Measurements from ENCODE around the gene HMG20B. TPM values are rescaled to one million over a fixed set of nuclear protein-coding genes. Genes with fewer than 3 reads are reported as not detected.

HMG20B gene
- total and polyA plus RNA-seq, 4 donors, result 66.3 to 175 (median 67.8) TPM

DNA sequence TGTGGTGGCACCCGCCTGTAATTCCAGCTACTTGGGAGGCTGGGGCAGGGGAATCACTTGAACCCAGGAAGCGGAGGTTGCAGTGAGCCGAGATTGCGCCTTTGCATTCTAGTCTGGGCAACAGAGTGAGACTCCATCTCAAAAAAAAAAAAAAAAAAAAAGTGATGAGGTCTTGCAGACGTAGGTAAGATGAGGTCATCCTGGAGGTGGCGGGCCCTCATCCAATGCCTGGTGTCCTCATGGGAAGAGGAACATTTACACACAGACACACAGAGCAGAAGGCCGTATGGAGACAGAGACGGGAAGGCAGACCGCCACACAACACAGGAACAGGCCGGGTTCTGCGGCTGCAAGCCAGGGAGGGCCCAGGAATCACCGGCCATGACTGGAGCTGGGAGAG lies 49.5 kb downstream of the HMG20B start:
- 78 to 86% methylated on average over 12 of the region's 12 CpGs for WGBS, 2 donors
- no peaks in the 10 kb centered on the region for H3K27me3 ChIP-seq (ENCODE audit: control insufficient read depth in 1 of 2, insufficient read depth in 2 of 2, low read length in 1 of 2)
- intact Hi-C loops (cut with DNase I), result no loop called here
- no peaks in the 10 kb centered on the region for H3K9me3 ChIP-seq (ENCODE audit: control insufficient read depth, low read length)
- no peak overlapping the region for H3K4me3 ChIP-seq (ENCODE audit: low read length in 2 of 2)
- no peaks in the 10 kb centered on the region for H3K4me1 ChIP-seq (ENCODE audit: control insufficient read depth in 1 of 2, insufficient read depth in 2 of 2, low read length in 2 of 2)
- H3K36me3 ChIP-seq (ENCODE audit: control insufficient read depth in 1 of 2, insufficient read depth in 2 of 2, low read length in 1 of 2), result no peaks in the 10 kb centered on the region
- no peak for ATAC-seq (ENCODE audit: low FRiP score)
- H3K27ac ChIP-seq (ENCODE audit: low read depth in 1 of 2, low read length in 2 of 2), result no peak overlapping the region
- DNase-seq, result no peak

DNA sequence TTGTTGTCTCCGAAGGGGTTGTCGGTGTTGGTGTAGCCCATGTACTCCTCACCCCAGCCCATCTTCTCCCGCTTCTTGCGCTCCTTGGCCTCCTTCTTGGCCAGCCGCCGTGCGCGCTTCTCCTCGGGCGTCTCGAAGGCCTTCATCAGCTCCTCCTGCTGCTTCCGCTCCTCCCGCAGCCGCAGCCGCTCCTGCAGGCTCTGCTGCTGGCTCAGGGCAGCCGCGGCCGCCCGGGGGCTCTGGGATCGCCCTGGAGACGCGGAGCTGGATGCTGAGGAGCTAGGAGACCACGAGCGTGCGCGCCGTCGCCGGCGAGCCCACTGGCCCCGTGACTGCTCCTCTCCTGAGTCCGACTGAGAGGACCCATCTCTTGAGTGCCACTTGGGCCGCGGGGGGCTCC lies 51.0 kb downstream of the HMG20B start:
- Histone ChIP-seq H3K4me1 (ENCODE audit: control insufficient read depth in 1 of 2, insufficient read depth in 2 of 2, low read length in 2 of 2) (no peaks in the 10 kb centered on the region), H3K4me3 (ENCODE audit: low read length in 2 of 2) (no peak overlapping the region), H3K36me3 (ENCODE audit: control insufficient read depth in 1 of 2, insufficient read depth in 2 of 2, low read length in 1 of 2) (no peaks in the 10 kb centered on the region), H3K9me3 (ENCODE audit: control insufficient read depth, low read length) (no peaks in the 10 kb centered on the region), H3K27me3 (ENCODE audit: control insufficient read depth in 1 of 2, insufficient read depth in 2 of 2, low read length in 1 of 2) (no peaks in the 10 kb centered on the region), H3K27ac (ENCODE audit: low read depth in 1 of 2, low read length in 2 of 2) (no peak overlapping the region)
- 91 to 93% methylated on average over 34 of the region's 34 CpGs for WGBS, 2 donors
- ATAC-seq (ENCODE audit: low FRiP score), result no peak
- no peak for DNase-seq
- intact Hi-C loops (cut with DNase I), result no loop called here

DNA sequence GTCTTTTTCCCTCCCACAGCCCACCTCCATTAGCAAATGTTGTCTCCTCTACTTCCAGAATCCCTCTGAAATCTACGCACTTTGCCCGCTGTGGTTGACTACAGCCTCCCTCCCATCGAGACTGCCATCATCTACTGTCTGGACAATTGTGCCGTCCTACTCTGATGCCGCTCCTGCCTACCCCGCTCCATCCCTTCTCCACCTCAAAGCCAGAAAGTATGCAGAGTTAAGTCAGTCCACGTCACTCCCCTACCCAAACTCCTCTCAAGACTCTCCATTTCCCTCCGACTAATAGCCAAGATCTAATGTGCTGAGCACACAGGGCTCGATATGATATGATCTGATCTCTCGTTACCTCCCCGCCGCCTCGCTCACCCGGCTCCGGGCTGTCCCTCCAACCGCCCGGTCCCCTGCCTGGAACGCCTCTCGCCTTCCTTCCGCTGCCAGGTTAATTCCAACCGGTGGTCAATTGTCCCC lies 53.3 kb downstream of the HMG20B start:
- H3K4me3 ChIP-seq (ENCODE audit: low read length in 2 of 2), result peak overlapping the region; percentile 53 to 64
- H3K4me1 ChIP-seq (ENCODE audit: control insufficient read depth in 1 of 2, insufficient read depth in 2 of 2, low read length in 2 of 2), result no peaks in the 10 kb centered on the region
- 2% methylated on average over 21 of the region's 21 CpGs for WGBS, 2 donors
- no peaks in the 10 kb centered on the region for H3K9me3 ChIP-seq (ENCODE audit: control insufficient read depth, low read length)
- intact Hi-C loops (cut with DNase I), result no loop called here
- no peaks in the 10 kb centered on the region for H3K27me3 ChIP-seq (ENCODE audit: control insufficient read depth in 1 of 2, insufficient read depth in 2 of 2, low read length in 1 of 2)
- no peak for DNase-seq
- H3K27ac ChIP-seq (ENCODE audit: low read depth in 1 of 2, low read length in 2 of 2), result peak overlapping the region in 1 of 2 donors; percentile 11
- no peak for ATAC-seq (ENCODE audit: low FRiP score)
- H3K36me3 ChIP-seq (ENCODE audit: control insufficient read depth in 1 of 2, insufficient read depth in 2 of 2, low read length in 1 of 2), result no peaks in the 10 kb centered on the region

DNA sequence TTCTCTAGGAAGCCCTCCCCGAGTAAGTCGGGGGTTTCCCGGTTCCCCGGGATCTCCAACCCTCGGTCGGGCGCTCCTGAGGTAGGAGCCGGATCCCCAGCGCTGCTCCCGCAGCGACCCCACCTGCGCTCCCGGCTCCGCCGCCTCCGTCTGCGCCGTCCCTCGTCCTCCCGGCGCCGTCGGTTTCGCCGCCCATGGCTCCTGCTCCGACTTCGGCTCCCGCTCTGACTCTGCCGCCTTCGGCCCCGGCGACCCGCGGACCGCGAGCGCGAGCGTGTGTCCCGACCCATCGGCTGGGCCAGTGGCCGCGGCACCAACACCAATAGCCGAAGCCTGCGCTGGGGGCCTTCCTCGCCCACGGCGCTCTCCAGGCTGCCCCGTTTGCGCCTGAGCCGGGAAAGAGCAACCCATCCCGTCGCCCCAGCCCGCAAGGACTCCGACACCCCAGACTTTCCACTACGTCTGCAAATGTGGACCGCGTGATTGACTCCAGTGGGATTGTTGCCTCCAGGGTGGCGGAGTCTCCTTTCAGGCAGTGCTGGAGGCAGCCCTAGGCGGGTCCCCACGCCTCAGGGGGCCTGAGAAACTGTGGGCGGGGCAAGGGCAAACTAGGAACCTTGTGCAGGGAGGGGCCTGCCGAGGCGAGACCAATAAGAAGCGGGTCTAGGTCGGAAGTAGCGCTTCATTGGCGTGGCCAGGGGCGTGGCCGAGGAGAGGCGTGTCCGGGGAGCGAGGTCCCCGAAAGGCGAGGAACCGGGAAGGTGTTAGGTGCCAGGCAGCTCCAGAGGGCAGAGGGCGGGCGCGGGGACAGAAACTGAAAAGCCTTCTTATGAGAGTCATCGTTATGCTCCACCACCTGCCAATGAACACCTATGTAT lies 54.0 kb downstream of the HMG20B start, which contains the start of gene CACTIN:
Gene CACTIN, minus strand, starts transcription at position 318 of the 878 bp plus-strand sequence. Its CDS starts 28 bp downstream, at position 290.
- peak; percentile 98 for ATAC-seq (ENCODE audit: low FRiP score)
- intact Hi-C loops (cut with DNase I), result no loop called here
- 0 to 1% methylated on average over 68 to 80 of the region's 80 CpGs for WGBS, 2 donors

DNA sequence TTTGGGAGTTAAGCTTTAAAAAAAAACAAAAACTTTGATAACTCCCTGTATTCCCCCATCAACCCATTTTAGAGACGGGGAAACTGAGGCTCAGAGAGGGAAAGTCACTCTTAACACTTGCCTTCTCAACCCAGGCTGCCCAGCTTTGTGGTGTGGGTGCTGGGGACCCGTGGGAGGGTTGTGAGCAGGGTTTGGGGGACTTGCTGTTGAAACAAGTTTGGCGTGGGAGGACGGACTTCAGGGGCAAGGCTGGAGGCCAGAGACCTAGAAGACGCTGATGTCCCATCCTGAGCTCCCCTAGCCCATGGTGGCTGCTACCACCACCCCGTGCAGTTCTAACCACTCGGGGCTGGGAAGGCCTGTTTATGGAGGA lies 54.6 kb downstream of the HMG20B start:
- peak overlapping the region in 1 of 2 donors; percentile 22 for H3K27ac ChIP-seq (ENCODE audit: low read depth in 1 of 2, low read length in 2 of 2)
- intact Hi-C loops (cut with DNase I), result no loop called here
- WGBS, 2 donors, result 53 to 63% methylated on average over 7 of the region's 7 CpGs
- peaks cover 0 to 5% of the 10 kb centered on the region in 2 donors for H3K36me3 ChIP-seq (ENCODE audit: control insufficient read depth in 1 of 2, insufficient read depth in 2 of 2, low read length in 1 of 2)
- no peaks in the 10 kb centered on the region for H3K9me3 ChIP-seq (ENCODE audit: control insufficient read depth, low read length)
- DNase-seq, result no peak
- H3K27me3 ChIP-seq (ENCODE audit: control insufficient read depth in 1 of 2, insufficient read depth in 2 of 2, low read length in 1 of 2), result no peaks in the 10 kb centered on the region
- H3K4me1 ChIP-seq (ENCODE audit: control insufficient read depth in 1 of 2, insufficient read depth in 2 of 2, low read length in 2 of 2), result no peaks in the 10 kb centered on the region
- no peak overlapping the region for H3K4me3 ChIP-seq (ENCODE audit: low read length in 2 of 2)
- no peak for ATAC-seq (ENCODE audit: low FRiP score)

More for the DNA sequence above, 54.0 kb downstream of the HMG20B start, which contains the start of gene CACTIN:
- DNase-seq, result peak; percentile 99 to 100
- H3K4me1 ChIP-seq (ENCODE audit: control insufficient read depth in 1 of 2, insufficient read depth in 2 of 2, low read length in 2 of 2), result no peaks in the 10 kb centered on the region
- H3K27me3 ChIP-seq (ENCODE audit: control insufficient read depth in 1 of 2, insufficient read depth in 2 of 2, low read length in 1 of 2), result no peaks in the 10 kb centered on the region
- no peaks in the 10 kb centered on the region for H3K36me3 ChIP-seq (ENCODE audit: control insufficient read depth in 1 of 2, insufficient read depth in 2 of 2, low read length in 1 of 2)
- H3K9me3 ChIP-seq (ENCODE audit: control insufficient read depth, low read length), result no peaks in the 10 kb centered on the region
- peak within 1 kb of the TSS in 1 of 2 donors; percentile 64 for H3K27ac ChIP-seq (ENCODE audit: low read depth in 1 of 2, low read length in 2 of 2)
- peak within 1 kb of the TSS; percentile 53 to 64 for H3K4me3 ChIP-seq (ENCODE audit: low read length in 2 of 2)

Other genes starting within 250 kb of the HMG20B start
- 100 to 1,000 TPM; 175 to 188 TPM for gene NFIC, start 206.4 kb upstream of the HMG20B start, total RNA-seq
- gene NFIC, start 206.4 kb upstream of the HMG20B start, polyA plus RNA-seq, result 10 to 100 TPM; 37.5 to 37.7 TPM
- not detected for gene SMIM24, start 92.4 kb upstream of the HMG20B start, total RNA-seq
- gene SMIM24, start 92.4 kb upstream of the HMG20B start, polyA plus RNA-seq, result 10 to 100 TPM in 1 of 2 donors, under 1 TPM in 1; 0.67 to 62.6 TPM
- not detected for gene SMIM44, start 89.5 kb upstream of the HMG20B start, total RNA-seq
- not detected for gene SMIM44, start 89.5 kb upstream of the HMG20B start, polyA plus RNA-seq
- 1 to 10 TPM; 6.1 to 7.9 TPM for gene DOHH, start 72.3 kb upstream of the HMG20B start, total RNA-seq
- gene DOHH, start 72.3 kb upstream of the HMG20B start, polyA plus RNA-seq, result 10 to 100 TPM in 1 of 2 donors, 1 to 10 TPM in 1; 6.9 to 11.5 TPM
- gene FZR1, start 66.6 kb upstream of the HMG20B start, total RNA-seq, result 10 to 100 TPM; 33.7 to 42.0 TPM
- gene FZR1, start 66.6 kb upstream of the HMG20B start, polyA plus RNA-seq, result 10 to 100 TPM in 1 of 2 donors, 1 to 10 TPM in 1; 8.0 to 25.2 TPM
- gene TEKTIP1, start 33.8 kb upstream of the HMG20B start, total RNA-seq, result 1 to 10 TPM; 1.8 to 2.4 TPM
- gene TEKTIP1, start 33.8 kb upstream of the HMG20B start, polyA plus RNA-seq, result under 1 TPM in 1 of 2 donors, not detected in 1; 0.46 TPM
- gene MFSD12, start 15.4 kb upstream of the HMG20B start, total RNA-seq, result 10 to 100 TPM; 40.7 to 47.7 TPM
- 10 to 100 TPM in 1 of 2 donors, 1 to 10 TPM in 1; 9.5 to 33.9 TPM for gene MFSD12, start 15.4 kb upstream of the HMG20B start, polyA plus RNA-seq
- 1 to 10 TPM; 2.6 to 5.0 TPM for gene GIPC3, start 12.5 kb downstream of the HMG20B start, total RNA-seq
- gene GIPC3, start 12.5 kb downstream of the HMG20B start, polyA plus RNA-seq, result 1 to 10 TPM in 1 of 2 donors, under 1 TPM in 1; 0.50 to 1.3 TPM
- gene TBXA2R, start 33.9 kb downstream of the HMG20B start, total RNA-seq, result 10 to 100 TPM; 36.0 to 40.5 TPM
- gene TBXA2R, start 33.9 kb downstream of the HMG20B start, polyA plus RNA-seq, result 10 to 100 TPM in 1 of 2 donors, 1 to 10 TPM in 1; 9.6 to 30.9 TPM
- 10 to 100 TPM; 16.4 to 19.3 TPM for gene CACTIN, start 53.8 kb downstream of the HMG20B start, total RNA-seq
- 10 to 100 TPM in 1 of 2 donors, 1 to 10 TPM in 1; 4.5 to 18.2 TPM for gene CACTIN, start 53.8 kb downstream of the HMG20B start, polyA plus RNA-seq
- gene PIP5K1C, start 127.5 kb downstream of the HMG20B start, total RNA-seq, result 10 to 100 TPM; 78.7 to 83.3 TPM
- gene PIP5K1C, start 127.5 kb downstream of the HMG20B start, polyA plus RNA-seq, result 10 to 100 TPM; 25.2 to 26.8 TPM
- under 1 TPM; 0.26 to 0.60 TPM for gene TJP3, start 135.4 kb downstream of the HMG20B start, total RNA-seq
- 10 to 100 TPM in 1 of 2 donors, under 1 TPM in 1; 0.84 to 29.2 TPM for gene TJP3, start 135.4 kb downstream of the HMG20B start, polyA plus RNA-seq
- gene APBA3, start 188.7 kb downstream of the HMG20B start, total RNA-seq, result 10 to 100 TPM; 15.7 to 24.3 TPM
- 10 to 100 TPM in 1 of 2 donors, 1 to 10 TPM in 1; 7.1 to 25.6 TPM for gene APBA3, start 188.7 kb downstream of the HMG20B start, polyA plus RNA-seq
- gene MRPL54, start 189.7 kb downstream of the HMG20B start, total RNA-seq, result 10 to 100 TPM; 39.6 to 40.7 TPM
- gene MRPL54, start 189.7 kb downstream of the HMG20B start, polyA plus RNA-seq, result 100 to 1,000 TPM in 1 of 2 donors, 10 to 100 TPM in 1; 88.7 to 125 TPM
- not detected for gene RAX2, start 199.3 kb downstream of the HMG20B start, total RNA-seq
- not detected for gene RAX2, start 199.3 kb downstream of the HMG20B start, polyA plus RNA-seq
- gene MATK, start 213.4 kb downstream of the HMG20B start, total RNA-seq, result 1 to 10 TPM; 1.9 to 2.0 TPM
- 1 to 10 TPM; 1.7 to 5.5 TPM for gene MATK, start 213.4 kb downstream of the HMG20B start, polyA plus RNA-seq